Endothelial cell of umbilical vein (primary cell): ENCODE results near the gene FANCD2.

ENCODE experiments used
- CTCF ChIP-seq, 2 donors: IDR thresholded peaks; 1 replicate in 1 of 2; 2 replicates in 1 of 2; pipeline ENCODE4 v1.5.1; 2011; ENCODE audit warnings: low read length in 2 of 2, mild to moderate bottlenecking in 2 of 2, moderate library complexity in 2 of 2, control low read depth in 1 of 2, inconsistent platforms in 1 of 2, low read depth in 1 of 2; ENCODE audit not compliant: insufficient read depth in 1 of 2; ENCODE audit errors: extremely low read depth in 1 of 2
- JUN ChIP-seq: IDR thresholded peaks from 2 replicates; pipeline ENCODE4 v1.6.1; 2011; ENCODE audit warnings: borderline replicate concordance, low read depth; ENCODE audit not compliant: insufficient read length, insufficient read depth
- POLR2A ChIP-seq: IDR thresholded peaks from 2 replicates; pipeline ENCODE4 v1.6.1; 2012; ENCODE audit warnings: low read depth, mild to moderate bottlenecking, control low read depth, low read length
- POLR2AphosphoS5 ChIP-seq: IDR thresholded peaks from 2 replicates; pipeline ENCODE4 v1.6.1; 2012; ENCODE audit warnings: low read depth, mild to moderate bottlenecking, control low read depth, low read length, moderate library complexity; ENCODE audit not compliant: insufficient read depth

GRCh38 chr3:10137178-10137577 lies 110.9 kb downstream of the FANCD2 start:
- TF ChIP-seq POLR2A: no peak
- no peak for TF ChIP-seq CTCF (IDR thresholded peaks at IDR 0.05; ENCODE audit: extremely low read depth in 1 of 2, insufficient read depth in 1 of 2, low read depth in 1 of 2, low read length in 2 of 2)
- TF ChIP-seq JUN: no peak
- no peak for TF ChIP-seq POLR2AphosphoS5
